ENCODE results near the gene COL25A1. TPM values are rescaled to one million over a fixed set of nuclear protein-coding genes. Genes with fewer than 3 reads are reported as not detected.

Gene COL25A1
- total and polyA plus RNA-seq, 4 donors: 0.61 to 4.4 (median 2.1) TPM

GRCh38 chr4:109350121-109350520 is 47.7 kb upstream of the COL25A1 start:
- H3K36me3 ChIP-seq (ENCODE audit: control insufficient read depth in 4 of 4, insufficient read depth in 3 of 4, low read depth in 1 of 4, low read length in 3 of 4): no peaks in the 10 kb centered on the region
- H3K4me1 ChIP-seq (ENCODE audit: control insufficient read depth in 4 of 4, insufficient read depth in 4 of 4, low read length in 3 of 4): no peaks in the 10 kb centered on the region
- WGBS: 84% methylated on average over 1 of the region's 1 CpG
- no peak overlapping the region for H3K9ac ChIP-seq (ENCODE audit: low read depth in 1 of 2, low read length in 2 of 2)
- H3K27ac ChIP-seq (ENCODE audit: low read depth in 1 of 2, low read length in 2 of 2): no peak overlapping the region
- TF ChIP-seq GABPA (IDR thresholded peaks at IDR 0.05 in 1 of 2, conservative IDR thresholded peaks at IDR 0.05 in 1 of 2): no peak
- TF ChIP-seq NR2F2 (IDR thresholded peaks at IDR 0.05): no peak
- TF ChIP-seq JUND (IDR thresholded peaks at IDR 0.05): no peak
- TF ChIP-seq REST (IDR thresholded peaks at IDR 0.05): no peak
- TF ChIP-seq FOXA2 (IDR thresholded peaks at IDR 0.05): no peak
- TF ChIP-seq MAX (IDR thresholded peaks at IDR 0.05): no peak
- TF ChIP-seq FOXA1 (IDR thresholded peaks at IDR 0.05): no peak
- TF ChIP-seq HNF4A (conservative IDR thresholded peaks at IDR 0.05): no peak
- no peak for TF ChIP-seq RXRA (IDR thresholded peaks at IDR 0.05)
- no peak for TF ChIP-seq ATF3 (IDR thresholded peaks at IDR 0.05)
- no peak for TF ChIP-seq EGR1 (IDR thresholded peaks at IDR 0.05; ENCODE audit: low read depth in 2 of 2)
- H3K9me3 ChIP-seq (ENCODE audit: control insufficient read depth in 4 of 4, low read length in 3 of 4): peaks cover 0 to 5% (median 2%) of the 10 kb centered on the region in 4 donors
- DNase-seq (ENCODE audit: low spot score): no peak
- no peak overlapping the region for H3K4me3 ChIP-seq (ENCODE audit: low read depth in 1 of 3, low read length in 3 of 3)
- H3K27me3 ChIP-seq (ENCODE audit: control insufficient read depth in 4 of 4, insufficient read depth in 4 of 4, low read length in 3 of 4): no peaks in the 10 kb centered on the region

- 83% methylated on average over 10 of the region's 10 CpGs for WGBS
- Histone ChIP-seq H3K4me1 (ENCODE audit: control insufficient read depth in 4 of 4, insufficient read depth in 4 of 4, low read length in 3 of 4) (no peaks in the 10 kb centered on the region), H3K4me3 (ENCODE audit: low read depth in 1 of 3, low read length in 3 of 3) (no peak overlapping the region)
These were observed 32.0 kb upstream of the COL25A1 start for GRCh38 chr4:109334129-109335105.

More at GRCh38 chr4:109334129-109335105, 32.0 kb upstream of the COL25A1 start:
- DNase-seq (ENCODE audit: low spot score): no peak
- H3K9me3 ChIP-seq (ENCODE audit: control insufficient read depth in 4 of 4, low read length in 3 of 4): no peaks in the 10 kb centered on the region
- no peaks in the 10 kb centered on the region for H3K36me3 ChIP-seq (ENCODE audit: control insufficient read depth in 4 of 4, insufficient read depth in 3 of 4, low read depth in 1 of 4, low read length in 3 of 4)
- H3K27me3 ChIP-seq (ENCODE audit: control insufficient read depth in 4 of 4, insufficient read depth in 4 of 4, low read length in 3 of 4): no peaks in the 10 kb centered on the region
- TF ChIP-seq GABPA (IDR thresholded peaks at IDR 0.05 in 1 of 2, conservative IDR thresholded peaks at IDR 0.05 in 1 of 2) (no peak), REST (IDR thresholded peaks at IDR 0.05) (no peak), NR2F2 (IDR thresholded peaks at IDR 0.05) (no peak), TAF1 (conservative IDR thresholded peaks at IDR 0.05) (no peak), HNF4G (IDR thresholded peaks at IDR 0.05) (no peak), FOXA2 (IDR thresholded peaks at IDR 0.05) (no peak), HNF4A (conservative IDR thresholded peaks at IDR 0.05) (no peak), FOXA1 (IDR thresholded peaks at IDR 0.05) (no peak), RXRA (IDR thresholded peaks at IDR 0.05) (no peak), YY1 (IDR thresholded peaks at IDR 0.05) (no peak)
- no peak overlapping the region for H3K27ac ChIP-seq (ENCODE audit: low read depth in 1 of 2, low read length in 2 of 2)
- no peak overlapping the region for H3K9ac ChIP-seq (ENCODE audit: low read depth in 1 of 2, low read length in 2 of 2)
